Naive thymus-derived CD4-positive, alpha-beta T cell (primary cell): Measurements from ENCODE around the gene CDC42BPG. TPM values are rescaled to one million over a fixed set of nuclear protein-coding genes. Genes with fewer than 3 reads are reported as not detected.
A peak's percentile ranks its signal among the peaks of the same experiment; 100 is the strongest.

Experiments
- ATAC-seq: fragments of 150-1000 bp; cut with Tn5 transposase; 2 replicates; pipeline ENCODE4 v1.10.0; 2021; ENCODE audit warnings: mild to moderate bottlenecking, moderate library complexity
- CTCF ChIA-PET: fragments of 350-600 bp; sonication (Branson Sonifier 250); formaldehyde crosslinking; loops from one replicate; lab custom pipeline; 2021; ENCODE audit warnings: antibody characterized with exemption; lab: Charles Lee
- POLR2A ChIA-PET: fragments of 350-600 bp; sonication (Branson Sonifier 250); formaldehyde crosslinking; loops from one replicate; lab custom pipeline; 2021; ENCODE audit warnings: antibody characterized with exemption, inconsistent platforms; lab: Charles Lee
- DNase-seq, 9 donors: peaks; one replicate each; pipeline versions ENCODE4 v3.0.0 to v3.0.0-alpha.2; 2020 to 2022; ENCODE audit warnings: mixed read lengths in 1 of 9
- H3K27ac ChIP-seq: one replicate; pipeline ENCODE4 v1.7.0; 2013; ENCODE audit warnings: mild to moderate bottlenecking, low read depth, low read length, moderate library complexity
- H3K27me3 ChIP-seq, 2 donors: one replicate each; pipeline ENCODE4 v1.7.0; 2013; ENCODE audit warnings: low read length in 2 of 2, mild to moderate bottlenecking in 2 of 2, moderate library complexity in 2 of 2; ENCODE audit not compliant: control insufficient read depth in 2 of 2, insufficient read depth in 2 of 2
- H3K36me3 ChIP-seq, 3 experiments: 1 replicate in 2 of 3; 2 replicates in 1 of 3; pipeline ENCODE4 v1.7.0; 2013; ENCODE audit warnings: low read length in 3 of 3, mild to moderate bottlenecking in 3 of 3, moderate library complexity in 1 of 3; ENCODE audit not compliant: insufficient read depth in 3 of 3, control insufficient read depth in 2 of 3
- H3K4me1 ChIP-seq, 2 donors: one replicate each; pipeline ENCODE4 v1.7.0; 2013; ENCODE audit warnings: low read length in 2 of 2, mild to moderate bottlenecking in 2 of 2, moderate library complexity in 1 of 2; ENCODE audit not compliant: control insufficient read depth in 2 of 2, insufficient read depth in 2 of 2
- H3K4me3 ChIP-seq: 2 replicates; pipeline ENCODE4 v1.7.0; 2013; ENCODE audit warnings: mild to moderate bottlenecking, low read length
- H3K9me3 ChIP-seq, 3 experiments: 1 replicate in 2 of 3; 2 replicates in 1 of 3; pipeline ENCODE4 v1.7.0; 2013; ENCODE audit warnings: low read length in 3 of 3; ENCODE audit not compliant: control insufficient read depth in 2 of 3
- H3K27ac Mint-ChIP-seq, 9 donors: one replicate each; pipeline ENCODE4 v1.8.0; 2020 to 2022; ENCODE audit warnings: mixed read lengths in 9 of 9, mild to moderate bottlenecking in 8 of 9, moderate library complexity in 5 of 9, inconsistent platforms in 2 of 9
- H3K27me3 Mint-ChIP-seq, 5 donors: one replicate each; pipeline ENCODE4 v1.8.0; 2021 to 2022; ENCODE audit warnings: mixed read lengths in 5 of 5, mild to moderate bottlenecking in 1 of 5
- H3K36me3 Mint-ChIP-seq, 5 donors: one replicate each; pipeline ENCODE4 v1.8.0; 2020 to 2022; ENCODE audit warnings: mixed read lengths in 5 of 5, mild to moderate bottlenecking in 3 of 5, inconsistent platforms in 1 of 5
- H3K4me1 Mint-ChIP-seq, 7 donors: one replicate each; pipeline ENCODE4 v1.8.0; 2020 to 2022; ENCODE audit warnings: mixed read lengths in 7 of 7, mild to moderate bottlenecking in 3 of 7, inconsistent platforms in 1 of 7
- H3K4me3 Mint-ChIP-seq, 10 donors: one replicate each; pipeline ENCODE4 v1.8.0; 2020 to 2022; ENCODE audit warnings: mild to moderate bottlenecking in 10 of 10, mixed read lengths in 10 of 10, moderate library complexity in 6 of 10, inconsistent platforms in 2 of 10
- H3K9me3 Mint-ChIP-seq, 11 donors: one replicate each; pipeline ENCODE4 v1.8.0; 2020 to 2022; ENCODE audit warnings: mixed read lengths in 11 of 11, mild to moderate bottlenecking in 4 of 11, inconsistent platforms in 1 of 11, moderate library complexity in 1 of 11
- intact Hi-C, 2 donors: fragments of 100-400 bp; cut with micrococcal nuclease; formaldehyde crosslinking; loops; one replicate each; pipeline ENCODE4 v1.15.1; 2023
- polyA plus RNA-seq, 2 donors: library from polyadenylated mRNA; unstranded; fragments of 300-500 nt; fragmentation: Illumina TruSeq; gene quantifications; one replicate each; pipeline ENCODE4 v1.2.3, GENCODE V29; 2021
- total RNA-seq, 6 experiments: library from RNA in 5 of 6; stranded (reverse) in 5 of 6; gene quantifications; 1 replicate in 5 of 6; 2 replicates in 1 of 6; pipeline ENCODE4 v1.2.3 and lab custom pipeline; 2021 to 2026

Gene CDC42BPG
- total and polyA plus RNA-seq, 7 experiments from 2014 or later: 0.22 to 9.2 (median 6.9) TPM

- H3K4me3 Mint-ChIP-seq: peak overlapping the region; percentile 85 to 92 (median 88)
- DNase-seq (no peak), ATAC-seq (no peak)
- Histone ChIP-seq H3K4me1 (peaks cover 14 to 31% of the 10 kb centered on the region in 2 donors), H3K27me3 (no peaks in the 10 kb centered on the region), H3K4me3 (no peak overlapping the region), H3K9me3 (no peaks in the 10 kb centered on the region), H3K27ac (peak overlapping the region; percentile 98), H3K36me3 (peaks cover 0 to 54% (median 5%) of the 10 kb centered on the region in 3 experiments)
- peaks cover 5 to 18% (median 6%) of the 10 kb centered on the region in 5 donors for H3K36me3 Mint-ChIP-seq
- H3K9me3 Mint-ChIP-seq: no peaks in the 10 kb centered on the region
- H3K27ac Mint-ChIP-seq: peak overlapping the region in 7 of 9 donors; percentile 82 to 97 (median 95)
- intact Hi-C loops: loop anchor here in 1 of 2 donors (5.0 kb wide), 1 partner anchor 73 kb away; the partner anchor contains the start of gene EHD1
- peaks cover 27 to 44% (median 34%) of the 10 kb centered on the region in 7 donors for H3K4me1 Mint-ChIP-seq
- CTCF ChIA-PET: interaction anchor here (1.5 kb wide), 1 partner anchor 11 kb away, joined by 4 read pairs; no protein-coding TSS in a partner anchor
- POLR2A ChIA-PET: interaction anchor here (0.6 to 12.0 kb wide), 9 partner anchors 16 to 565 kb away, joined by 3 to 125 read pairs (median 4); partner anchors contain the start of genes RASGRP2 and SF1
- no peaks in the 10 kb centered on the region for H3K27me3 Mint-ChIP-seq
Observed at GRCh38 chr11:64804346-64805210, 39.9 kb downstream of the CDC42BPG start.

- ChIA-PET CTCF (interaction anchor here (1.1 kb wide), 1 partner anchor 29 kb away, joined by 3 read pairs; no protein-coding TSS in a partner anchor), POLR2A (interaction anchor here (0.6 to 12.0 kb wide), 14 partner anchors 10 to 566 kb away, joined by 3 to 125 read pairs (median 4); partner anchors contain the start of genes RASGRP2 and SF1)
- Histone ChIP-seq H3K27ac (peak overlapping the region; percentile 98), H3K36me3 (peaks cover 0 to 61% (median 5%) of the 10 kb centered on the region in 3 experiments), H3K27me3 (no peaks in the 10 kb centered on the region), H3K4me1 (peaks cover 9 to 24% of the 10 kb centered on the region in 2 donors), H3K4me3 (peak overlapping the region; percentile 91), H3K9me3 (no peaks in the 10 kb centered on the region)
- H3K4me1 Mint-ChIP-seq: peaks cover 25 to 41% (median 31%) of the 10 kb centered on the region in 7 donors
- peak overlapping the region; percentile 85 to 92 (median 88) for H3K4me3 Mint-ChIP-seq
- intact Hi-C loops: loop anchor here (1.0 to 5.0 kb wide), 7 partner anchors 25 to 313 kb away; partner anchors contain the start of genes EHD1 (in 1 of the 2), SF1 (in 1 of the 2) and ZNHIT2 (in 1 of the 2)
- no peak for DNase-seq
- H3K27me3 Mint-ChIP-seq: no peaks in the 10 kb centered on the region
- H3K36me3 Mint-ChIP-seq: peaks cover 5 to 21% (median 7%) of the 10 kb centered on the region in 5 donors
- ATAC-seq: no peak
- peak overlapping the region; percentile 82 to 97 (median 95) for H3K27ac Mint-ChIP-seq
- H3K9me3 Mint-ChIP-seq: no peaks in the 10 kb centered on the region
Observed at GRCh38 chr11:64803846-64804345, 40.6 kb downstream of the CDC42BPG start.

DNA sequence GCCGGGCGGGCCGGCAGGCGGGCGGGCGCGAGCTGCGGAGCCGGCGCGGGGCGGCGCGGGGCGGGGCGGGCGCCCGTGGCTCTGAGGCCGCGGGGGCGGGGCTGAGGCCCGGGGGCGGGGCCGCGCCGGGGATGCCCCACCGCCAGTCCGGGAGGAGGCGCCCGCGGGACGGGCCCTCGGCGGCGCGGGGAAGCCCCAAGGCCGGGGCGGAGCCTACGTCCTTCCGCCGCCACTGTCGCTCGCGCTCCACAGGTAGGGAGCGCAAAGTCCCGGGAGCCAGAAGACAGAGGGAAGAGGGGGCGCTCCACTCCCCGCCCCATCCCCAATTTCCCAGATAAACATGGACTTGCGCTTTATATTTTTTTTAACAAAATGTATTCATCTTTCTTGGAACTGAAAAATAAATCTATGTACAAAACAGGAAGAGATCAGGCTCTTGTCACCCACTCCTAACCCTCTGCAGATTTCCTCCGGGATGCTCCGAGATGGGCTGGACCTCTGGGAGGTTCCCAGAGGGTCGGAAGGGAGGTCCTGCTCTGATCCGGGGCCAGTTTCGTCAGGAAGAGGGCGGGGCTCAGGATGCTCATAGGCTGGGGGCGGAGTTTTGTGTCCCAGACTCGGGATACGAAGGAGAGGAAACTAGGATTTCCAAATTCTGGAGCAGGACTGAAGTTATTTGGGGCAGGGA lies 41.2 kb downstream of the CDC42BPG start, which contains the start of gene MAP4K2:
TSS of gene MAP4K2 (minus strand) at position 57 of the 688 bp plus-strand sequence. CDS start 65 bp downstream, outside the sequence.
- CTCF ChIA-PET: interaction anchor here (0.9 to 1.7 kb wide), 6 partner anchors 22 to 59 kb away, joined by 3 to 6 read pairs (median 3); partner anchors contain the start of genes CDC42BPG and RASGRP2
- H3K27ac ChIP-seq: peak within 1 kb of the TSS; percentile 98
- POLR2A ChIA-PET: interaction anchor here (0.7 to 12.0 kb wide), 15 partner anchors 9 to 1963 kb away, joined by 3 to 125 read pairs (median 6); partner anchors contain the start of genes RASGRP2 and SF1
- H3K4me3 Mint-ChIP-seq: peak within 1 kb of the TSS; percentile 85 to 92 (median 88)
- intact Hi-C loops: loop anchor here (1.0 to 5.0 kb wide), 7 partner anchors 24 to 314 kb away; partner anchors contain the start of genes EHD1 (in 1 of the 2), SF1 (in 1 of the 2) and ZNHIT2 (in 1 of the 2)
- H3K9me3 Mint-ChIP-seq: no peaks in the 10 kb centered on the region
- peaks cover 27 to 43% (median 32%) of the 10 kb centered on the region in 7 donors for H3K4me1 Mint-ChIP-seq
- peak; percentile 80 to 96 (median 87) for DNase-seq
- no peaks in the 10 kb centered on the region for H3K27me3 ChIP-seq
- peak within 1 kb of the TSS; percentile 91 for H3K4me3 ChIP-seq
- ATAC-seq: peak; percentile 98
- peaks cover 9 to 23% of the 10 kb centered on the region in 2 donors for H3K4me1 ChIP-seq
- H3K9me3 ChIP-seq: no peaks in the 10 kb centered on the region
- peaks cover 5 to 22% (median 10%) of the 10 kb centered on the region in 5 donors for H3K36me3 Mint-ChIP-seq
- H3K27ac Mint-ChIP-seq: peak within 1 kb of the TSS; percentile 82 to 97 (median 95)
- H3K27me3 Mint-ChIP-seq: no peaks in the 10 kb centered on the region
- H3K36me3 ChIP-seq: peaks cover 0 to 67% (median 5%) of the 10 kb centered on the region in 3 experiments

GRCh38 chr11:64802370-64803157 lies 41.9 kb downstream of the CDC42BPG start:
- POLR2A ChIA-PET: interaction anchor here (0.9 to 12.0 kb wide), 17 partner anchors 8 to 1962 kb away, joined by 3 to 125 read pairs (median 6); partner anchors contain the start of genes CDC42BPG, RASGRP2 and SF1
- peaks cover 9 to 23% of the 10 kb centered on the region in 2 donors for H3K4me1 ChIP-seq
- Mint-ChIP-seq H3K4me1 (peaks cover 23 to 39% (median 28%) of the 10 kb centered on the region in 7 donors), H3K4me3 (peak overlapping the region; percentile 70 to 89 (median 81)), H3K9me3 (no peaks in the 10 kb centered on the region), H3K36me3 (peaks cover 5 to 18% (median 9%) of the 10 kb centered on the region in 5 donors), H3K27ac (peak overlapping the region; percentile 28 to 94 (median 81)), H3K27me3 (no peaks in the 10 kb centered on the region)
- no peaks in the 10 kb centered on the region for H3K27me3 ChIP-seq
- DNase-seq: peak in 2 of 9 donors; percentile 17 to 44
- peak overlapping the region; percentile 76 for H3K27ac ChIP-seq
- intact Hi-C loops: loop anchor here (1.0 to 5.0 kb wide), 8 partner anchors 8 to 315 kb away; partner anchors contain the start of genes EHD1 (in 1 of the 2), MEN1 (in 1 of the 2), SF1 (in 1 of the 2) and ZNHIT2 (in 1 of the 2)
- peaks cover 0 to 71% (median 5%) of the 10 kb centered on the region in 3 experiments for H3K36me3 ChIP-seq
- H3K4me3 ChIP-seq: peak overlapping the region; percentile 63
- peak; percentile 12 for ATAC-seq
- CTCF ChIA-PET: interaction anchor here (0.6 to 1.7 kb wide), 10 partner anchors 11 to 76 kb away, joined by 3 to 6 read pairs (median 3); partner anchors contain the start of genes CDC42BPG and RASGRP2
- no peaks in the 10 kb centered on the region for H3K9me3 ChIP-seq
